Trophoblast cell (in vitro differentiated cells and primary cell): ENCODE data around the gene NCBP2.
A peak's percentile ranks its signal among the peaks of the same experiment; 100 is the strongest.

Experiments used
- DNase-seq, 2 donors: peaks; one replicate each; pipeline ENCODE4 v3.0.0-alpha.2; 2016
- H2AFZ ChIP-seq: 2 replicates; pipeline ENCODE4 v1.6.1; 2013; ENCODE audit warnings: low read length, moderate library complexity, mild to moderate bottlenecking; ENCODE audit not compliant: insufficient read depth, poor library complexity
- H2AK5ac ChIP-seq: 2 replicates; pipeline ENCODE4 v1.6.1; 2013; ENCODE audit warnings: mild to moderate bottlenecking, low read length
- H2BK120ac ChIP-seq: 2 replicates; pipeline ENCODE4 v1.6.1; 2013; ENCODE audit warnings: low read length, mild to moderate bottlenecking, moderate library complexity; ENCODE audit not compliant: insufficient read depth, poor library complexity
- H2BK12ac ChIP-seq: 2 replicates; pipeline ENCODE4 v1.6.1; 2013; ENCODE audit warnings: mild to moderate bottlenecking, low read length, moderate library complexity
- H2BK5ac ChIP-seq: 2 replicates; pipeline ENCODE4 v1.6.1; 2013; ENCODE audit warnings: low read length, low read depth, moderate library complexity, mild to moderate bottlenecking; ENCODE audit not compliant: poor library complexity
- H3K14ac ChIP-seq: 2 replicates; pipeline ENCODE4 v1.6.1; 2013; ENCODE audit warnings: mild to moderate bottlenecking, low read length
- H3K18ac ChIP-seq: 2 replicates; pipeline ENCODE4 v1.6.1; 2013; ENCODE audit warnings: mild to moderate bottlenecking, low read length
- H3K23ac ChIP-seq: 2 replicates; pipeline ENCODE4 v1.6.1; 2013; ENCODE audit warnings: low read length
- H3K27ac ChIP-seq: 2 replicates; pipeline ENCODE4 v1.5.1; 2013; ENCODE audit warnings: low read depth, mild to moderate bottlenecking, inconsistent platforms, low read length, moderate library complexity
- H3K27me3 ChIP-seq: 2 replicates; pipeline ENCODE4 v1.6.1; 2013; ENCODE audit warnings: inconsistent platforms, mild to moderate bottlenecking, low read length, moderate library complexity; ENCODE audit not compliant: insufficient read depth
- H3K36me3 ChIP-seq, 2 experiments: 1 replicate in 1 of 2; 2 replicates in 1 of 2; pipeline ENCODE4 v1.6.1; 2013; ENCODE audit warnings: low read length in 2 of 2, mild to moderate bottlenecking in 2 of 2, moderate library complexity in 1 of 2; ENCODE audit not compliant: insufficient read depth in 2 of 2, control insufficient read depth in 1 of 2
- H3K4ac ChIP-seq: 2 replicates; pipeline ENCODE4 v1.6.1; 2013; ENCODE audit warnings: low read depth, mild to moderate bottlenecking, low read length, moderate library complexity
- H3K4me1 ChIP-seq, 2 experiments: 1 replicate in 1 of 2; 2 replicates in 1 of 2; pipeline ENCODE4 v1.6.1; 2013; ENCODE audit warnings: low read length in 2 of 2, mild to moderate bottlenecking in 2 of 2, moderate library complexity in 1 of 2; ENCODE audit not compliant: insufficient read depth in 2 of 2, control insufficient read depth in 1 of 2
- H3K4me2 ChIP-seq: 2 replicates; pipeline ENCODE4 v1.6.1; 2013; ENCODE audit warnings: inconsistent platforms, mild to moderate bottlenecking, low read length, moderate library complexity
- H3K4me3 ChIP-seq: 2 replicates; pipeline ENCODE4 v1.5.1; 2013; ENCODE audit warnings: mild to moderate bottlenecking, low read depth, low read length, inconsistent platforms
- H3K79me1 ChIP-seq: one replicate; pipeline ENCODE4 v1.6.1; 2013; ENCODE audit warnings: low read length
- H3K79me2 ChIP-seq: 2 replicates; pipeline ENCODE4 v1.6.1; 2013; ENCODE audit warnings: low read length, mild to moderate bottlenecking; ENCODE audit not compliant: control insufficient read depth, insufficient read depth, poor library complexity
- H3K9ac ChIP-seq: 2 replicates; pipeline ENCODE4 v1.6.1; 2013; ENCODE audit warnings: mild to moderate bottlenecking, low read length
- H3K9me3 ChIP-seq: 2 replicates; pipeline ENCODE4 v1.6.1; 2013; ENCODE audit warnings: low read depth, mild to moderate bottlenecking, control low read depth, inconsistent platforms, low read length; ENCODE audit not compliant: insufficient read depth
- H4K12ac ChIP-seq: 2 replicates; pipeline ENCODE4 v1.6.1; 2013; ENCODE audit warnings: low read depth, mild to moderate bottlenecking, low read length, moderate library complexity
- H4K8ac ChIP-seq: 2 replicates; pipeline ENCODE4 v1.6.1; 2013; ENCODE audit warnings: low read depth, mild to moderate bottlenecking, low read length, moderate library complexity
- H4K91ac ChIP-seq: one replicate; pipeline ENCODE4 v1.6.1; 2013; ENCODE audit warnings: low read depth, mild to moderate bottlenecking, low read length, moderate library complexity
- WGBS: extraction: QIAGEN DNeasy Blood & Tissue Kit; methylation state at CpG from one replicate; pipeline ENCODE4 v1.1.7; 2013; ENCODE audit warnings: missing lambda C conversion rate; ENCODE audit not compliant: insufficient read length, insufficient coverage; ENCODE audit errors: extremely low coverage; 5-methylcytosine and 5-hydroxymethylcytosine counted together

NCBP2 gene

DNA sequence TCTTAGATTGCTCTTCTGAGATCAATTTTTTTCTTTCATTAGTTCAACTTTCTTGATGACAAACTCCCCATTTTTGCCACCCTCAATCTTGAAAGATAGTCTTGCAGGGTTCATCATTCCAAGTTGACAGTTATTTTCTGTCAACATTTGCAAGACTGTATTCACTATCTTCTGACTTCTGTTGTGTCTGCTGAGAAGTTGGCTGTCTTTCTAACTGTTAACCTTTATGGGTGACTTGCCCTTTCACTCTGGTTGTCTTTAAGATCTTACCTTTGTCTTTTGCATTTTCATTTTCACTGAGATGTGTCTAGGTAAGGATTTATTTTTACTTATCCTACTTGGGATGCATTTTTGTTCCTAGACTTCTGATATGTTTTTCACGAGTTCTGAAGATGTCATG, 40.9 kb upstream of the NCBP2 start:
- Histone ChIP-seq H3K4me2 (no peak overlapping the region), H4K91ac (no peak overlapping the region), H3K18ac (no peak overlapping the region), H4K8ac (no peak overlapping the region), H2BK120ac (no peak overlapping the region), H4K12ac (no peak overlapping the region), H3K4me3 (no peak overlapping the region), H3K14ac (no peak overlapping the region), H3K4ac (no peak overlapping the region), H3K9me3 (no peaks in the 10 kb centered on the region), H2AK5ac (no peak overlapping the region), H3K27ac (no peak overlapping the region), H2BK12ac (no peak overlapping the region), H3K4me1 (no peaks in the 10 kb centered on the region), H3K9ac (no peak overlapping the region), H3K79me2 (no peaks in the 10 kb centered on the region), H3K36me3 (no peaks in the 10 kb centered on the region), H3K23ac (no peak overlapping the region), H2AFZ (no peak overlapping the region), H2BK5ac (no peak overlapping the region), H3K79me1 (no peaks in the 10 kb centered on the region), H3K27me3 (no peaks in the 10 kb centered on the region)
- no peak for DNase-seq
- no CpG with 5 or more reads among the region's 1 CpG for WGBS

DNA sequence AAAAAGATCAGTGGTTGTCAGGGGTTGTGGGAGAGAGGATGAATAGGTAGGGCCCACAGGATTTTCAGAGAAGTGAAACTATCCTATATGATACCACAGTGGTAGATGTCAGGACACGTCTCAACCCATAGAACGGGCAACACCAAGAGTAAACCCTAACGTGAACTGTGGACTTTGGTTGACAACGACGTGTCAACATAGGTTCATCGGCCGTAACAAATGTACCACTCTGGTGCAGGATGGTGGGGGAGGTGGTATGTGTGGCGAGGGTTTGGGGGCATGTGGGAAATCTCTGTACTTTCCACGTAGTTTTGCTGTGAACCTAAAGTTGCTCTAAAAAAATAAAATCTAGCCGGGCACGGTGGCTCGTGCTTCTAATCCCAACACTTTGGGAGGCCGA, 39.3 kb upstream of the NCBP2 start:
- no CpG with 5 or more reads among the region's 13 CpGs for WGBS
- DNase-seq, result no peak
- H3K4me3 ChIP-seq, result no peak overlapping the region

GRCh38 chr3:196979545-196979944, 37.2 kb upstream of the NCBP2 start:
- no peak overlapping the region for H3K18ac ChIP-seq
- no peak overlapping the region for H2BK12ac ChIP-seq
- DNase-seq, result peak; percentile 76 to 79
- H4K12ac ChIP-seq, result no peak overlapping the region
- H2BK120ac ChIP-seq, result no peak overlapping the region
- no peak overlapping the region for H3K27ac ChIP-seq
- H3K79me1 ChIP-seq, result no peaks in the 10 kb centered on the region
- H4K91ac ChIP-seq, result no peak overlapping the region
- no peaks in the 10 kb centered on the region for H3K4me1 ChIP-seq
- H3K9me3 ChIP-seq, result no peaks in the 10 kb centered on the region
- no peak overlapping the region for H3K9ac ChIP-seq
- H3K36me3 ChIP-seq, result no peaks in the 10 kb centered on the region
- H4K8ac ChIP-seq, result no peak overlapping the region
- no peaks in the 10 kb centered on the region for H3K27me3 ChIP-seq
- no peak overlapping the region for H3K14ac ChIP-seq
- no CpG with 5 or more reads among the region's 10 CpGs for WGBS
- no peak overlapping the region for H3K4ac ChIP-seq
- no peak overlapping the region for H2AFZ ChIP-seq
- H2BK5ac ChIP-seq, result no peak overlapping the region
- H2AK5ac ChIP-seq, result no peak overlapping the region
- no peak overlapping the region for H3K23ac ChIP-seq
- H3K79me2 ChIP-seq, result no peaks in the 10 kb centered on the region
- H3K4me3 ChIP-seq, result no peak overlapping the region
- no peak overlapping the region for H3K4me2 ChIP-seq

More for the DNA sequence above, 39.3 kb upstream of the NCBP2 start:
- H2AFZ ChIP-seq, result no peak overlapping the region
- no peaks in the 10 kb centered on the region for H3K9me3 ChIP-seq
- no peak overlapping the region for H3K14ac ChIP-seq
- H3K18ac ChIP-seq, result no peak overlapping the region
- H4K91ac ChIP-seq, result no peak overlapping the region
- H4K12ac ChIP-seq, result no peak overlapping the region
- no peak overlapping the region for H3K27ac ChIP-seq
- no peak overlapping the region for H3K4ac ChIP-seq
- H4K8ac ChIP-seq, result no peak overlapping the region
- H2BK120ac ChIP-seq, result no peak overlapping the region
- H3K4me1 ChIP-seq, result no peaks in the 10 kb centered on the region
- H3K27me3 ChIP-seq, result no peaks in the 10 kb centered on the region
- H2BK5ac ChIP-seq, result no peak overlapping the region
- no peaks in the 10 kb centered on the region for H3K36me3 ChIP-seq
- H2BK12ac ChIP-seq, result no peak overlapping the region
- no peak overlapping the region for H3K4me2 ChIP-seq
- H3K79me1 ChIP-seq, result no peaks in the 10 kb centered on the region
- no peaks in the 10 kb centered on the region for H3K79me2 ChIP-seq
- H2AK5ac ChIP-seq, result no peak overlapping the region
- no peak overlapping the region for H3K9ac ChIP-seq
- H3K23ac ChIP-seq, result no peak overlapping the region

DNA sequence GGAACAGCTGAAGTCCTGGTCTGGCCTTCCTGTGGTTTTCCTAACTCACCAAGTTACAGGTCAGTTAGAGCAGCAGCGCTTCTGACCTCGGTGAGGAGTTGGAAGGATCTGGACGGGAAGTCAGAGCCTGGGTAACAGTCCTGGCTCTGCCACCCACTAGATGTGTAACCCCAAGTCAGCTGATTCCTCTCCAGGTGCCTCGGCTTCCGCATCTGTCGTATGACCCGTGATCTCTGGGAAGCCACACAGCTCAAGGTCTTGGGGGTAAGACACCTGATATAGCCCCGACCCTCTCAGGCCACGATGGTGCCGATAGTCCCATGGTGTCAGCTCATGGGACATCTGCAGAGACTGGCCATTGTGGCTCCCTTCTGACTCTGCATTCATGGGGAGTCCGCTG, 34.6 kb upstream of the NCBP2 start:
- H3K79me1 ChIP-seq, result no peaks in the 10 kb centered on the region
- DNase-seq, result no peak
- no CpG with 5 or more reads among the region's 11 CpGs for WGBS
- no peak overlapping the region for H3K4me3 ChIP-seq
- no peak overlapping the region for H2BK120ac ChIP-seq
- H3K23ac ChIP-seq, result no peak overlapping the region
- no peak overlapping the region for H3K27ac ChIP-seq
- H4K12ac ChIP-seq, result no peak overlapping the region
- no peak overlapping the region for H3K4ac ChIP-seq
- no peaks in the 10 kb centered on the region for H3K36me3 ChIP-seq
- H3K18ac ChIP-seq, result no peak overlapping the region
- H2BK5ac ChIP-seq, result no peak overlapping the region
- no peaks in the 10 kb centered on the region for H3K9me3 ChIP-seq
- no peak overlapping the region for H3K9ac ChIP-seq
- no peaks in the 10 kb centered on the region for H3K4me1 ChIP-seq
- no peaks in the 10 kb centered on the region for H3K27me3 ChIP-seq
- H3K4me2 ChIP-seq, result no peak overlapping the region
- H4K91ac ChIP-seq, result no peak overlapping the region
- H2BK12ac ChIP-seq, result no peak overlapping the region
- H2AK5ac ChIP-seq, result no peak overlapping the region
- no peak overlapping the region for H4K8ac ChIP-seq
- H2AFZ ChIP-seq, result no peak overlapping the region
- H3K14ac ChIP-seq, result no peak overlapping the region
- H3K79me2 ChIP-seq, result no peaks in the 10 kb centered on the region
